Left ventricle myocardium inferior (tissue), 1 donor: ENCODE measurements around the gene OCA2. TPM values are rescaled to one million over a fixed set of nuclear protein-coding genes. Genes with fewer than 3 reads are reported as not detected.

Experiments
- DNase-seq: peaks from one replicate; pipeline ENCODE4 v3.0.0-alpha.2; 2020
- H3K27ac ChIP-seq: fragments of 200-600 bp; replicated peaks from 2 replicates; pipeline ENCODE4 v1.8.0; 2021
- H3K27me3 ChIP-seq: fragments of 200-600 bp; 2 replicates; pipeline ENCODE4 v1.8.0; 2021; ENCODE audit warnings: low read depth
- H3K36me3 ChIP-seq: fragments of 200-600 bp; 2 replicates; pipeline ENCODE4 v1.8.0; 2021
- H3K4me1 ChIP-seq: fragments of 200-600 bp; 2 replicates; pipeline ENCODE4 v1.8.0; 2021
- H3K4me3 ChIP-seq: fragments of 200-600 bp; 2 replicates; pipeline ENCODE4 v1.8.0; 2021; ENCODE audit warnings: mild to moderate bottlenecking, moderate library complexity
- H3K9me3 ChIP-seq: fragments of 200-600 bp; replicated peaks from 2 replicates; pipeline ENCODE4 v1.8.0; 2021
- intact Hi-C: fragments of 100-400 bp; cut with micrococcal nuclease; formaldehyde crosslinking; loops from one replicate; pipeline ENCODE4 v1.11.0; 2022
- total RNA-seq: library from RNA; stranded (reverse); fragmentation: NEBNext Ultra II Directional; extraction: Animal tissue kit (Norgen Biotek cat#: 25700); gene quantifications from one replicate; pipeline ENCODE4 v1.2.1, GENCODE V29; 2021
- TF ChIP-seq, protein P1 (sequence below): fragments of 200-600 bp; IDR thresholded peaks from 2 replicates; pipeline ENCODE4 v1.8.0; 2021; ENCODE audit warnings: antibody characterized with exemption, mild to moderate bottlenecking, borderline replicate concordance
- donor health status: DM: no; HTN: yes; CAD: no; lungs with severe emphysema.

Gene OCA2
- total RNA-seq, 1 donor from 2014 or later: not detected

DNA sequence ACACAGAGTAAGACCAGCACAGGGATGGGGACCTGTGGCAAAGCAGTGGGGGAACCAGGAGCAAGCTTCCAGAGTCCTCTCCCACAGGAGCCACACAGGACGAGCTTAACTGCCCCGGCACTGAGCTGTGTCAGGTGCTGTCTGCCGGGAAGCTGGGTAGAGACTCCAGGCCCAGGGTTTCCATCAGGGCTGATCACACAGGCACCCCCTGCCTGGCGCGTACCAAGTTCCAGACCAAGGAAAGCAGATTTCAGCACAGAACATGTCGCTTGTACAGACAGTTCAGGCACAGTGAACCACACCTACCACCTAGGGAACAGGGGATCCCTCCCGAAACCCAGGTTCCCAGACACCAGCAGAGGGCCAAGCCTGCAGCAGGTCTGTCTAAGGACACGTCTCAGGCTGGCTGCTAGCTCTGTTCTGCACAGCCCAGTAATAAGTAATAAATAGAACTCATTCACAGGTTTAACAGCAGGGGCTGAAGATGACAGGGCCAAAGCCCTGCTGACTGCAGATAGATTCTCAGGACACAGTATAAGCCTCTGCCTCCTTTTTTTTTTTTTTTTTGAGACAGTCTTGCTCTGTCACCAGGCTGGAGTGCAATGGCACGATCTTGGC is 30.2 kb upstream of the OCA2 start:
- Histone ChIP-seq H3K27me3 (no peaks in the 10 kb centered on the region), H3K4me1 (peaks cover 31% of the 10 kb centered on the region), H3K36me3 (peaks cover 67% of the 10 kb centered on the region), H3K4me3 (no peak overlapping the region), H3K27ac (peak overlapping the region; percentile 58), H3K9me3 (no peaks in the 10 kb centered on the region)
- intact Hi-C loops: no loop called here
- DNase-seq: no peak
- TF ChIP-seq, protein P1, sequence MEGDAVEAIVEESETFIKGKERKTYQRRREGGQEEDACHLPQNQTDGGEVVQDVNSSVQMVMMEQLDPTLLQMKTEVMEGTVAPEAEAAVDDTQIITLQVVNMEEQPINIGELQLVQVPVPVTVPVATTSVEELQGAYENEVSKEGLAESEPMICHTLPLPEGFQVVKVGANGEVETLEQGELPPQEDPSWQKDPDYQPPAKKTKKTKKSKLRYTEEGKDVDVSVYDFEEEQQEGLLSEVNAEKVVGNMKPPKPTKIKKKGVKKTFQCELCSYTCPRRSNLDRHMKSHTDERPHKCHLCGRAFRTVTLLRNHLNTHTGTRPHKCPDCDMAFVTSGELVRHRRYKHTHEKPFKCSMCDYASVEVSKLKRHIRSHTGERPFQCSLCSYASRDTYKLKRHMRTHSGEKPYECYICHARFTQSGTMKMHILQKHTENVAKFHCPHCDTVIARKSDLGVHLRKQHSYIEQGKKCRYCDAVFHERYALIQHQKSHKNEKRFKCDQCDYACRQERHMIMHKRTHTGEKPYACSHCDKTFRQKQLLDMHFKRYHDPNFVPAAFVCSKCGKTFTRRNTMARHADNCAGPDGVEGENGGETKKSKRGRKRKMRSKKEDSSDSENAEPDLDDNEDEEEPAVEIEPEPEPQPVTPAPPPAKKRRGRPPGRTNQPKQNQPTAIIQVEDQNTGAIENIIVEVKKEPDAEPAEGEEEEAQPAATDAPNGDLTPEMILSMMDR: peak; percentile 13

DNA sequence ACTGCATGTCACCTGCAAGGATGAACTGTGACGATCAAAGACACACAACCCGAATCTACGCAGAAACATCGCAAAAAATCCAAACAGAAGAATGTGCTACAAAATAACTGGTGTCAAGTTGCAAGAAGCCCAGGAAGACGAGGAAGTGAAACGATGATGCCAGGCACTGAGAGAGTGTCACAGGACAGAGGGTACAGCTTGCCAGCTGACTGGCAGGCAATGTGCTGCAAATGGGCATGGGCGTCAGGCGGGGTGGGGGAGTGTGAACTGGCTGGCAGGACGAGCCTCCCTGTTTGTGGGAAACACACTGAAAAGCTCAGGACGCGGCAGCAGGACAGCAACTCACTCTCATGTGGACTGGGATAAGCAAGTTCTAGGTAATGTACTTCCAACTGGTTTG is 28.9 kb upstream of the OCA2 start:
- Histone ChIP-seq H3K4me3 (no peak overlapping the region), H3K4me1 (peaks cover 31% of the 10 kb centered on the region), H3K9me3 (no peaks in the 10 kb centered on the region), H3K27ac (peak overlapping the region; percentile 58), H3K36me3 (peaks cover 69% of the 10 kb centered on the region), H3K27me3 (no peaks in the 10 kb centered on the region)
- DNase-seq: peak; percentile 73
- TF ChIP-seq, protein P1: no peak
- intact Hi-C loops: no loop called here

DNA sequence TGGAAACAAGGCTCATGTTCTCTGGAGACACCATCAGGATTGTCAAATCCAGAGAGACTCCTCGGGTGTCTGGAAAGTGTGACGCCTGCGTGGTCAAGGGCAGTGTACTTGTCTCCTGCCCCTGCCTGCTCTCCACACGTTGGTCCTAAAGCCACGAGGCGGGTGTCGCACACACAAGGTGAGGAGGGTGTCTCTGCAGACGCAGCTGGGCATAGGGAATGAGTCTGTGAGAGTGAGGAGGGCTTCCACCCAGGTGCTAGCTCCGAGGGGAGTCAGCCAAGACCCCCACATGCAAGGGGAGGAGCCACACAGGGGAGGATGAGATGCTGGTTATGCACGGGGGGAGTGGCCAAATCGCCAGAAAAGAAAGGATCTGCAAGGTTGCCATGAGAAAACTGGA is 27.9 kb upstream of the OCA2 start:
- Histone ChIP-seq H3K4me3 (no peak overlapping the region), H3K27ac (peak overlapping the region; percentile 58), H3K4me1 (peaks cover 31% of the 10 kb centered on the region), H3K36me3 (peaks cover 72% of the 10 kb centered on the region), H3K27me3 (no peaks in the 10 kb centered on the region), H3K9me3 (no peaks in the 10 kb centered on the region)
- intact Hi-C loops: no loop called here
- TF ChIP-seq, protein P1: no peak
- no peak for DNase-seq

- H3K27ac ChIP-seq: no peak overlapping the region
- no peak for DNase-seq
- TF ChIP-seq, protein P1: peak; percentile 74
- no peaks in the 10 kb centered on the region for H3K9me3 ChIP-seq
- no peak overlapping the region for H3K4me3 ChIP-seq
- H3K4me1 ChIP-seq: peaks cover 31% of the 10 kb centered on the region
- no peaks in the 10 kb centered on the region for H3K27me3 ChIP-seq
- intact Hi-C loops: no loop called here
- H3K36me3 ChIP-seq: peaks cover 70% of the 10 kb centered on the region
These were observed 26.8 kb upstream of the OCA2 start for GRCh38 chr15:28125673-28126651.

DNA sequence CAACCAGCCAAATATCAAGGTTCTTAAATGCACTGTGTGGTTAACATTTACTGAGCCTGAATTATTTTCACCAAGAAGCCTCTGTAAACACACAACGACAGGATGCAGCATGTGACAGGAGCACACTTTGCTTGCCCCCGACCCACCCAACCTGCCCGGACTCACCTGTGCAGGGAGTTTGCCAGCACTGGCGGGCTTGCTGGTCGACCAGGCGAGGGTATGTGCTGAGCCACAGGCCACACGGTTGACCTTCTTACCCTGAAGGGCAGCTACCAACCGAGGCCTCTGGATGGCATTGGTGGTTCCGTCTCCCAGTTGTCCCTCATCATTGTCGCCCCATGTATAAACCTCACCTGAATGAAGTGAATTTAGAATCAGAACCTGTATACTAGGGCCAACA is 25.7 kb upstream of the OCA2 start:
- H3K27me3 ChIP-seq: no peaks in the 10 kb centered on the region
- no peak overlapping the region for H3K4me3 ChIP-seq
- H3K36me3 ChIP-seq: peaks cover 70% of the 10 kb centered on the region
- intact Hi-C loops: loop anchor here (5.0 kb wide), 1 partner anchor 38 kb away; no protein-coding TSS in a partner anchor
- DNase-seq: no peak
- H3K9me3 ChIP-seq: no peaks in the 10 kb centered on the region
- TF ChIP-seq, protein P1: no peak
- peaks cover 28% of the 10 kb centered on the region for H3K4me1 ChIP-seq
- H3K27ac ChIP-seq: no peak overlapping the region
